ENCODE measurements around the gene NRXN3. TPM values are rescaled to one million over a fixed set of nuclear protein-coding genes. Genes with fewer than 3 reads are reported as not detected.

NRXN3 gene
- total RNA-seq, 1 donor from 2014 or later: 8.7 TPM

- DNase-seq (ENCODE audit: low spot score): peak; percentile 28
Observed at GRCh38 chr14:79279645-79280597, 1109.7 kb downstream of the NRXN3 start.

- peak; percentile 33 for DNase-seq (ENCODE audit: low spot score)
Observed at GRCh38 chr14:79281244-79282152, 1111.3 kb downstream of the NRXN3 start.

DNA sequence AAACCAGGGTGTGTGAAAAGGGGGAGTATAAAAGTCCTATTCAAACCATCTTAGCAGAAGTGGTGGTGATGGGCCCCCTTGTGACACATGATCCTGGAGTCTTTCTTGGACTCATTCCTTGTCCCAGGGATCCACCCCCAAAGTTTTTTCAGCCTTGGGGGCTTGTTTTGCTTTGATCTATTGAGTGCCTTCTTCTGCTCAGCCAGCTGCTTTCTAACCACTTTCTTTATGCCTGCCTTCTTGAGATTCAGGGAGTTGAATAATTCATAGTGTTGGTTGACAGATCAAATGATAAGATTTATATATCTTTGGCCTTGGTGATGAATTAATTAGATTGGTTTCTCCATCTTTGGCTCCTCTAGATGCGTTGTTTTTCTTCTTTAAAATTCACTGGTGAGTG, 1114.4 kb downstream of the NRXN3 start:
- no peak for DNase-seq (ENCODE audit: low spot score)

DNA sequence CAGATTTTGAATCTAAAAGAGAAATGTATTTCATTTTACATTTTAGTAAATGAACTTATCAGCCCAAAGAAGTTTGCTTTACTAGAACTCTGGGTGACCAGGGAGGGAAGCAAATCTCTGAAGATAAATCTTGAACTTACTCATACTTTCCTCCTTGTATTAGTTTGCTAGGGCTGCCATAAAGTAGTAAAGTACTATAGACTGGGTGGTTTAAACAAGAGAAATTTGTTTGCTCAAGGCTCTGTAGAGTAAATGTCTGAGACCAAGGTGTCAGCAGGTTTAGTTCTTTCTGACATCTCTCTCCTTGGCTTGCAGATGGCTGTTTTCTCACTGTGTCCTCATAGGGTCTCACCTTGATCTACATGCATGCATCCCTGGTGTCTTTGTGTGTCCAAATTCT, 1115.1 kb downstream of the NRXN3 start:
- DNase-seq (ENCODE audit: low spot score): no peak

DNA sequence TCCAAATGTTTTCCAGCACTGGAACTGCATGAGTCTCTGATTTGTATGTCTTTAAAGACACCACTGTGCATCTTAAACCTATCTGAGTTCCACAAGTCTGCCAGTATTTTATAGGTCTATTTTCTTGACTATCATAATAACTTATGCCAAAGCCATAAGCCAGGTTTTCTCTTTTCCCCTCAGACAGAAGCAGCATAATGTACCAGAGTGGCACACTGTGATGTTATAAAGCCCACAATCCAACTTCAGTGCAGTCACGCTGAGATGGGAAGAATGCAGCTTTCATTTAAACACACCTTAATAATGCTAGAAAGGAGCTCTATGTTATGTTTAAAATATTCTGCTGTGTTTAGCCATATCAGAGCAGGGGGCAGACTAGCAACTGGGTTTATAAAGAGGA, 1117.8 kb downstream of the NRXN3 start:
- DNase-seq (ENCODE audit: low spot score): no peak

DNA sequence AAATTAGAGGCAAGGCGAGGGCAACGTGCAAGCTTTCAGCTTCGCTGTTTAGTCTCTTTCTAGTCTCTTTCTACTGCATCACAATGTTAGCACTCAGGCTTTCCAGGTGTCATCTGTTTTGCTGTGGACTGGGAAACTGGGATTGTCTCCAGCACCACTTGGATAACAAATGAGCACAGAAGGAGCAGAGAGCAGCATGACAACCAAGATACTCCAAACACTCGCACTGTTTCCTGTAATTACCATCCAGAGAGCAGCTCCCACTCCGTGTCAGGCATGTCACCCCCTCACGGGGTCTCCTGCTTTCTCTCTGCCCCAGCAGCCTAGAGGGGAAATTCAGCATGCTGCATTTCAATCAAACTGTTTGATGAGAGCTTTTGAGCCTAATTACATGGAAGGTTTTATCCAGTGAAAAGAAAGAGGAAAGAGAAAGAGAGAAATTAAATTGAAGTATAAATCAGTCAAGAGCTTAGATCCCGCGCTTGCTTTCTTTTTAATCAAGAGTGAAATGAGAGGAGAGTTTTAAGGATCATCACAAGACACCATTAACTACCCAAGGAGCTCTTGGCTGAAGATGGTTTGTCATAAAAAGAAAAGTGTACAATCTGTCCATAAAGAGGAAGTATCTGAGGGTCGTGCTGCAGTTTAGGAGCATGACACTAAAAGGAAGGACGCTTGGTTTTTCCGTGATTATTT, 1123.5 kb downstream of the NRXN3 start:
- no peak for DNase-seq (ENCODE audit: low spot score)

DNA sequence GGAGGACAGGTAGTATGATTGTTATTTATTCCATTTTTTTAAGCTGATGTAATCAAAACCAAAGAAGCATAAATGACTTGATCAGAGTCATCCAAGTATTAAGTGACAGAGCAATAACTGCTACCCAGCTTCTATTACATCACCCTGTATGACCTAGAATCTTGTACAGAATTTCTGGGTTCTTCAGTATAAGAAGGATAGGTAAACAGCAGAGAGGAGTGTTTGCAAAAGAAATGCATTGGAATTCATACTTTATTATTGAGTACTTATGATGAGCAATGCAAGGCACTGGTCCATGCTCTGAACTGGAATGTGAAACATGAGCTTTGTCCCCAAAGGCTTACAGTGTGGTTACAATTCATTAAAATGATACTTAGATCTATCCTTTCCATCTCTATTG, 1124.3 kb downstream of the NRXN3 start:
- no peak for DNase-seq (ENCODE audit: low spot score)

- DNase-seq (ENCODE audit: low spot score): no peak
Observed at GRCh38 chr14:79295385-79295784, 1125.2 kb downstream of the NRXN3 start.

DNA sequence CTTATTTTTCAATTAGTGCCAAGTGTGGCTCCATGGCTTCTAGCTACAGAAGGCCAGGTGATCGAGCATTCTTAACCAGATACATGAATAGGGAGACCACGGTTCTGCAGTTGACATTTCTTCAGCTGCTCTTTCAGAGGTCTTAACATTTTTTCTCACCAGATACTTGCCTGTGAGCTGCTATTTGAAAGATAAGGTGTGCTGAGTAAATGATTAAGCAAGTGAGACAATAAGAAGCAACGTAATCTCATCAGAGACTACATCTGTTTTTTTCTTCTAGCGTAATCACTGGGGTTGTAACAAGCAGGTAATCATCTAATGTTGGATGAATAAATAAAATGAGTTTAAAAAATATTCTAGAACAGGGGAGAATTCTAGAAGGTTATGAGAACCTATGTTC, 1128.2 kb downstream of the NRXN3 start:
- DNase-seq (ENCODE audit: low spot score): no peak

DNA sequence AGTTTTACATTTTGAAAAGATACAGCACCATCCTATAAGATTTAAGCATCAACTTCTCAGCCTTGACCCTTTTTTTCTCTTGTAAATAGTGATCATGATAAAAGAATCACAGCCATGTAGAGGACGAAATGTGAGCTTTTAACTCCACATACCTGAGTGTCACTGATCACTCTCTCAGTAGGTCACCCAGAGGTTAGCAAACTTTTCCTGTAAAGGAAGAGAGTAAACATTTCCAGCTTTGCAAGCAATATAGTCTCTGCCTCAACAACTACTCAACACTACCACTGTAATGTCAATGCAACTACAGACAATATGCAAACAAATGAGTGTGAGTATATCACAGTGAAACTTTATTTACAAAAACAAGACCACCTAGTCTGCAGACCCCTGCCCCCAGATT, 1129.0 kb downstream of the NRXN3 start:
- no peak for DNase-seq (ENCODE audit: low spot score)

- DNase-seq (ENCODE audit: low spot score): no peak
Observed at GRCh38 chr14:79304279-79304678, 1134.1 kb downstream of the NRXN3 start.

GRCh38 chr14:79306546-79306945, 1136.4 kb downstream of the NRXN3 start:
- DNase-seq (ENCODE audit: low spot score): no peak

GRCh38 chr14:79318371-79318770, 1148.2 kb downstream of the NRXN3 start:
- peak; percentile 12 for DNase-seq (ENCODE audit: low spot score)

- DNase-seq (ENCODE audit: low spot score): no peak
Observed at GRCh38 chr14:79320561-79320960, 1150.4 kb downstream of the NRXN3 start.

DNA sequence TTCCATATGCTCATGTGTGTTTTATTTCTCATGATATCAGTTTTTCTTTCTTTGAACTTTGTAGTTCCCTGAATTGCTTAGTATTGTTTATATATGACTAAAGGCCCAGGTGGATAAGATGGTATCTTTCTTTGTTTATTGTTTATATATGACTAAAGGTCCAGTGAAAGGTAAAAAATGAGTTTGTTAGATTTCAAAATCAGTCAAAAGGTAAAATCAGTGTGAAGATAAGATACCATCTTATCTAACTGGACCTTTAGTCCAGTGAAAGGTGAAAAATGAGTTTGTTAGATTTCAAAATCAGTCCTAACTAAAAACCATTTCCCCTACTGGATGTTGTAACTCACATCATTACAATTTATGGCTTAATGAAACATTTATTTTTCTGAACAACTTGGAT, 1150.9 kb downstream of the NRXN3 start:
- DNase-seq (ENCODE audit: low spot score): no peak

GRCh38 chr14:79325071-79325470, 1154.9 kb downstream of the NRXN3 start:
- DNase-seq (ENCODE audit: low spot score): no peak

- no peak for DNase-seq (ENCODE audit: low spot score)
Observed at GRCh38 chr14:79325557-79325956, 1155.4 kb downstream of the NRXN3 start.

GRCh38 chr14:79328863-79329262, 1158.7 kb downstream of the NRXN3 start:
- DNase-seq (ENCODE audit: low spot score): no peak

GRCh38 chr14:79331830-79332229, 1161.7 kb downstream of the NRXN3 start:
- no peak for DNase-seq (ENCODE audit: low spot score)

DNA sequence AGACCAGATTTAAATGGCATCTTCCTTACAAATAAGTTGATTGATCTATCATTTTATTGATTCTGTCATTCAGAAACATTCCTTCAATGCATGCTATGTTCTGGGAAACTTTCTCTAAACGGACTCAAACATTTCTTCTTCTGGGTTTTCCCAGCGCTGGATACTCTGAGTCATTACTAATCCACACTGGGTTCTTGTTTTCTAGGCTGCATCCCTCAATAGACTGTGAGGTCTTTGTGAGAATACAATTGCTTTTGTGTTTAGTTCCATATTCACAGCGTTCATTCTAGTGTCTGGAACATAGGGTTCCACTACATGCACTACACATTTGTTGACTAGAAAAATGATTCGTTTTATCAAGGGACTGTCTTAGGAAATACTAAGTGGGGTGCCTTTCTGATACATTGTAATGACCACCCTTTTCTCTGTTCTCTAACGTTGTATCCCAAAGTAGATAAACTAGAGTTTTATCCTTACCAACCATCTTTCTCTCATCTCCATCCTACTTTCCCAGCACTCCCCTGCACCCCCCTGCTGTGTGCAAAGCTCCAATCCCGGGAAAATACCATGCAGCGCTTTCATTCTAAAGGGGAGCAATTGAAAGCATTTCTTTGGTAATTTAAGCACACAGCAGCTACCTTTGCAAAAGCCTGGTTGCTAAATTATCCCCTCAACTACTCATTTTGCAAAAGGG, 1162.5 kb downstream of the NRXN3 start:
- no peak for DNase-seq (ENCODE audit: low spot score)

DNA sequence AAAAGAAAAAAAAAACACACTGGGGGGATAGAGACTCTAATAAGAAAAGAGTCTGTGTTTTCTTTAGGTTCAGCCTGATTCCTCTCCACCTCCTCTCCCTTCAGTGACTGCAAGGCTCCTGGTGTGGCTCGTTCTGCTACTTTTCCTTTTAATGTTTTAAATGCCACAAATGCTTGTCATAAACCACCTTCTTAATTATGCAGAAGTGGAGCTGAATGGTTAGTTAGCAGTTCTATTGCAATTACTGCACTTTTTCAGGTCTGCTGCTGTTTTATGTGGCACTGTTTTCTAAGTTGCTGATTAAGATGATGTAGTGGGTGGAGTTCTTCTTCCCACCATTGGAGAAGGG, 1163.0 kb downstream of the NRXN3 start:
- DNase-seq (ENCODE audit: low spot score): no peak
